HCT116 (cell line): ENCODE data around the gene C15orf61. TPM values are rescaled to one million over a fixed set of nuclear protein-coding genes. Genes with fewer than 3 reads are reported as not detected.

Experiments used
- ATAC-seq: fragments of 200-7000 bp; cut with Tn5 transposase; 2 replicates; pipeline ENCODE4 v1.9.1; 2020; ENCODE audit warnings: mild to moderate bottlenecking, moderate library complexity
- BruUV-seq: library from RNA; stranded (reverse); fragments of 400-500 nt; replicated peaks from 2 replicates; lab custom pipeline; 2021; lab: Mats Ljungman, UMichigan
- CTCF ChIA-PET: fragments of 300-600 bp; sonication (Branson Sonifier 250); formaldehyde crosslinking; loops from one replicate; lab custom pipeline; 2021; ENCODE audit warnings: antibody characterized with exemption; lab: Charles Lee
- POLR2A ChIA-PET: fragments of 300-600, 350-600 bp; sonication (Branson Sonifier 250); formaldehyde crosslinking; loops from one replicate; lab custom pipeline; 2021; ENCODE audit warnings: antibody characterized with exemption; lab: Charles Lee
- RAD21 ChIA-PET, 2 experiments: fragments of 300-600 bp; sonication (Branson Sonifier 250); formaldehyde crosslinking; loops; one replicate each; lab custom pipeline; 2023; ENCODE audit warnings: low total read pairs in 2 of 2; ENCODE audit not compliant: uncharacterized antibody in 2 of 2, unreplicated experiment in 2 of 2, low non-redundant PET in 1 of 2; lab: Charles Lee
- DNase-seq: peaks from one replicate; pipeline ENCODE4 v3.0.0-alpha.2; 2010; ENCODE audit warnings: low read depth, low spot score
- H2AFZ ChIP-seq: fragments of 200-600 bp; shearing (Covaris generic), sonication (generic); 2 replicates; pipeline ENCODE4 v1.6.1; 2017; ENCODE audit warnings: low read depth, mixed run types, mixed read lengths, antibody characterized with exemption, low read length; ENCODE audit not compliant: poor library complexity, severe bottlenecking
- H3K27ac ChIP-seq: 2 replicates; pipeline ENCODE4 v1.5.1; 2012; ENCODE audit warnings: low read depth, low read length
- H3K27me3 ChIP-seq: fragments of 200-600 bp; sonication (generic); 2 replicates; pipeline ENCODE4 v1.6.1; 2016; ENCODE audit warnings: mixed run types, low read length, mixed read lengths; ENCODE audit not compliant: insufficient read depth
- H3K36me3 ChIP-seq, 2 experiments: fragments of 200-500 bp in 1 of 2; fragments of 200-600 bp in 1 of 2; sonication (Bioruptor generic) in 1 of 2; sonication (generic) in 1 of 2; 2 replicates each; pipeline versions ENCODE4 v1.5.1 to v1.6.1; 2014 to 2016; ENCODE audit warnings: low read length in 2 of 2, inconsistent platforms in 1 of 2, mixed read lengths in 1 of 2, mixed run types in 1 of 2; ENCODE audit not compliant: insufficient read depth in 2 of 2, control insufficient read depth in 1 of 2
- H3K4me1 ChIP-seq, 2 experiments: fragments of 200-600 bp in 1 of 2; sonication (generic) in 1 of 2; 2 replicates each; pipeline versions ENCODE4 v1.5.1 to v1.6.1; 2012 to 2017; ENCODE audit warnings: low read length in 2 of 2, inconsistent platforms in 1 of 2, mild to moderate bottlenecking in 1 of 2, mixed read lengths in 1 of 2, mixed run types in 1 of 2, moderate library complexity in 1 of 2; ENCODE audit not compliant: insufficient read depth in 2 of 2, control insufficient read depth in 1 of 2
- H3K4me2 ChIP-seq: fragments of 200-600 bp; sonication (generic); 2 replicates; pipeline ENCODE4 v1.6.1; 2017; ENCODE audit warnings: mixed run types, low read length, mixed read lengths
- H3K4me3 ChIP-seq, 2 experiments: fragments of 200-600 bp in 1 of 2; sonication (generic) in 1 of 2; replicated peaks in 1 of 2; 2 replicates each; pipeline ENCODE4 v1.5.1; 2011 to 2016; ENCODE audit warnings: low read length in 2 of 2, control low read depth in 1 of 2, low read depth in 1 of 2, mild to moderate bottlenecking in 1 of 2, mixed read lengths in 1 of 2, mixed run types in 1 of 2
- H3K79me2 ChIP-seq: fragments of 200-600 bp; sonication (generic); 2 replicates; pipeline ENCODE4 v1.6.1; 2017; ENCODE audit warnings: mild to moderate bottlenecking, mixed run types, low read length, moderate library complexity, mixed read lengths; ENCODE audit not compliant: insufficient read depth
- H3K9ac ChIP-seq: fragments of 200-600 bp; sonication (generic); 2 replicates; pipeline ENCODE4 v1.6.1; 2016; ENCODE audit warnings: low read length, mixed read lengths
- H3K9me2 ChIP-seq: fragments of 200-600 bp; sonication (generic), shearing (Covaris generic); 2 replicates; pipeline ENCODE4 v1.6.1; 2017; ENCODE audit warnings: mixed run types, mild to moderate bottlenecking, moderate library complexity; ENCODE audit not compliant: insufficient read depth
- H3K9me3 ChIP-seq, 2 experiments: fragments of 200-500 bp in 1 of 2; fragments of 200-600 bp in 1 of 2; sonication (Bioruptor generic) in 1 of 2; sonication (generic) in 1 of 2; 2 replicates each; pipeline ENCODE4 v1.6.1; 2014 to 2017; ENCODE audit warnings: low read length in 2 of 2, mixed read lengths in 2 of 2, inconsistent platforms in 1 of 2, low read depth in 1 of 2, mild to moderate bottlenecking in 1 of 2, mixed run types in 1 of 2, moderate library complexity in 1 of 2; ENCODE audit not compliant: control insufficient read depth in 1 of 2, insufficient read depth in 1 of 2
- H4K20me1 ChIP-seq: fragments of 200-600 bp; sonication (generic), shearing (Covaris generic); 2 replicates; pipeline ENCODE4 v1.6.1; 2017; ENCODE audit warnings: mixed run types, mild to moderate bottlenecking, moderate library complexity; ENCODE audit not compliant: insufficient read depth
- ATF3 ChIP-seq: IDR thresholded peaks from 2 replicates; pipeline ENCODE4 v1.6.1; 2012
- CEBPB ChIP-seq: IDR thresholded peaks from 2 replicates; pipeline ENCODE4 v1.6.1; 2012; ENCODE audit warnings: low read depth
- ELF1 ChIP-seq: IDR thresholded peaks from 2 replicates; pipeline ENCODE4 v1.6.1; 2012; ENCODE audit warnings: low read depth, borderline replicate concordance
- EZH2phosphoT487 ChIP-seq: fragments of 200-600 bp; IDR thresholded peaks from 2 replicates; pipeline ENCODE4 v1.6.1; 2018; ENCODE audit warnings: antibody characterized with exemption, borderline replicate concordance
- FOSL1 ChIP-seq: IDR thresholded peaks from 2 replicates; pipeline ENCODE4 v1.6.1; 2012; ENCODE audit warnings: low read depth
- JUND ChIP-seq: IDR thresholded peaks from 2 replicates; pipeline ENCODE4 v1.6.1; 2012
- MAX ChIP-seq: IDR thresholded peaks from 2 replicates; pipeline ENCODE4 v1.6.1; 2012
- POLR2A ChIP-seq: IDR thresholded peaks from 2 replicates; pipeline ENCODE4 v1.7.0; 2011; ENCODE audit warnings: borderline replicate concordance; ENCODE audit not compliant: insufficient read depth, insufficient read length; ENCODE audit errors: extremely low read depth
- POLR2AphosphoS5 ChIP-seq: IDR thresholded peaks from 2 replicates; pipeline ENCODE4 v1.6.1; 2011; ENCODE audit warnings: mild to moderate bottlenecking, low read depth, low read length, moderate library complexity
- RAD21 ChIP-seq: IDR thresholded peaks from 2 replicates; pipeline ENCODE4 v1.6.1; 2012; ENCODE audit warnings: low read depth, mild to moderate bottlenecking
- SIN3A ChIP-seq: IDR thresholded peaks from 2 replicates; pipeline ENCODE4 v1.6.1; 2012; ENCODE audit warnings: low read depth
- SP1 ChIP-seq: IDR thresholded peaks from 2 replicates; pipeline ENCODE4 v1.6.1; 2012; ENCODE audit warnings: low read depth
- YY1 ChIP-seq: IDR thresholded peaks from 2 replicates; pipeline ENCODE4 v1.6.1; 2011; ENCODE audit warnings: low read length, low read depth, moderate library complexity, mild to moderate bottlenecking; ENCODE audit not compliant: insufficient replicate concordance; ENCODE audit errors: extremely low read depth
- ZBTB33 ChIP-seq: IDR thresholded peaks from 2 replicates; pipeline ENCODE4 v1.6.1; 2011; ENCODE audit warnings: mild to moderate bottlenecking, low read length, moderate library complexity; ENCODE audit not compliant: insufficient replicate concordance; ENCODE audit errors: extremely low read depth
- ZNF274 ChIP-seq: fragments of 200-500 bp; sonication (Bioruptor generic); IDR thresholded peaks from 2 replicates; pipeline ENCODE4 v1.6.1; 2014; ENCODE audit warnings: mild to moderate bottlenecking, low read depth, low read length, inconsistent platforms
- intact Hi-C: fragments of 100-400 bp; cut with micrococcal nuclease; formaldehyde crosslinking; loops from 2 replicates; pipeline ENCODE4 v1.10.0; 2022
- total RNA-seq: library from RNA; stranded (reverse); gene quantifications from one replicate; pipeline ENCODE4 v1.2.1, GENCODE V29; 2021; ENCODE audit not compliant: unreplicated experiment

The C15orf61 gene
- total RNA-seq, 1 experiment from 2014 or later: 9.9 TPM

- no peak overlapping the region for H3K4me2 ChIP-seq
- no TSS peak for BruUV-seq
- H3K27ac ChIP-seq: no peak overlapping the region
- H4K20me1 ChIP-seq: no peaks in the 10 kb centered on the region
- H3K36me3 ChIP-seq: 0 out of 4 replicates have a peak, but pooled peaks cover 0 to 2% of the 10 kb centered on the region in 2 experiments
- no peak overlapping the region for H2AFZ ChIP-seq
- H3K9ac ChIP-seq: no peak overlapping the region
- DNase-seq (no peak), ATAC-seq (no peak)
- CTCF ChIA-PET: no interaction called here
- no peak overlapping the region for H3K4me3 ChIP-seq
- POLR2A ChIA-PET: no interaction called here
- no peaks in the 10 kb centered on the region for H3K9me2 ChIP-seq
- TF ChIP-seq FOSL1 (no peak), ATF3 (no peak), ZBTB33 (no peak), YY1 (no peak)
- H3K27me3 ChIP-seq: no peaks in the 10 kb centered on the region
- intact Hi-C loops: no loop called here
- H3K9me3 ChIP-seq: no peaks in the 10 kb centered on the region
- RAD21 ChIA-PET: no interaction called here
- no peaks in the 10 kb centered on the region for H3K4me1 ChIP-seq
- H3K79me2 ChIP-seq: no peaks in the 10 kb centered on the region
These were observed 7.8 kb upstream of the C15orf61 start for GRCh38 chr15:67512933-67513714.

GRCh38 chr15:67515090-67515489 lies 5.8 kb upstream of the C15orf61 start:
- POLR2A ChIA-PET: no interaction called here
- intact Hi-C loops: no loop called here

More at GRCh38 chr15:67515090-67515489, 5.8 kb upstream of the C15orf61 start:
- Histone ChIP-seq H3K4me3 (no peak overlapping the region), H3K9me2 (no peaks in the 10 kb centered on the region), H3K9me3 (no peaks in the 10 kb centered on the region), H3K4me1 (peaks cover under 1 to 4% of the 10 kb centered on the region in 2 experiments; a peak in 2 of 4 replicates), H2AFZ (no peak overlapping the region), H3K79me2 (no peaks in the 10 kb centered on the region), H3K36me3 (0 out of 4 replicates have a peak, but pooled peaks cover 0 to 2% of the 10 kb centered on the region in 2 experiments), H3K4me2 (no peak overlapping the region), H3K27ac (no peak overlapping the region), H3K27me3 (no peaks in the 10 kb centered on the region), H4K20me1 (no peaks in the 10 kb centered on the region), H3K9ac (no peak overlapping the region)
- CTCF ChIA-PET: no interaction called here
- DNase-seq (no peak), ATAC-seq (no peak)
- RAD21 ChIA-PET: no interaction called here
- TF ChIP-seq POLR2AphosphoS5: no peak
- no peak for TF ChIP-seq JUND
- no peak for TF ChIP-seq EZH2phosphoT487
- no peak for TF ChIP-seq MAX
- no peak for TF ChIP-seq RAD21
- no peak for TF ChIP-seq ZBTB33
- TF ChIP-seq CEBPB: no peak
- no peak for TF ChIP-seq SP1
- TF ChIP-seq ZNF274: no peak
- TF ChIP-seq SIN3A: no peak
- no peak for TF ChIP-seq POLR2A
- no peak for TF ChIP-seq ELF1
- BruUV-seq: no TSS peak
